22Rv1 (cell line): ENCODE results near the gene FAM3D.

ENCODE experiments used
- CTCF ChIP-seq: fragments of 450-650 bp; IDR thresholded peaks from 2 replicates; pipeline ENCODE4 v1.5.1; 2017; ENCODE audit warnings: mild to moderate bottlenecking
- ZFX ChIP-seq: fragments of 450-650 bp; IDR thresholded peaks from 2 replicates; pipeline ENCODE4 v1.6.1; 2017; ENCODE audit warnings: antibody characterized with exemption, borderline replicate concordance

DNA sequence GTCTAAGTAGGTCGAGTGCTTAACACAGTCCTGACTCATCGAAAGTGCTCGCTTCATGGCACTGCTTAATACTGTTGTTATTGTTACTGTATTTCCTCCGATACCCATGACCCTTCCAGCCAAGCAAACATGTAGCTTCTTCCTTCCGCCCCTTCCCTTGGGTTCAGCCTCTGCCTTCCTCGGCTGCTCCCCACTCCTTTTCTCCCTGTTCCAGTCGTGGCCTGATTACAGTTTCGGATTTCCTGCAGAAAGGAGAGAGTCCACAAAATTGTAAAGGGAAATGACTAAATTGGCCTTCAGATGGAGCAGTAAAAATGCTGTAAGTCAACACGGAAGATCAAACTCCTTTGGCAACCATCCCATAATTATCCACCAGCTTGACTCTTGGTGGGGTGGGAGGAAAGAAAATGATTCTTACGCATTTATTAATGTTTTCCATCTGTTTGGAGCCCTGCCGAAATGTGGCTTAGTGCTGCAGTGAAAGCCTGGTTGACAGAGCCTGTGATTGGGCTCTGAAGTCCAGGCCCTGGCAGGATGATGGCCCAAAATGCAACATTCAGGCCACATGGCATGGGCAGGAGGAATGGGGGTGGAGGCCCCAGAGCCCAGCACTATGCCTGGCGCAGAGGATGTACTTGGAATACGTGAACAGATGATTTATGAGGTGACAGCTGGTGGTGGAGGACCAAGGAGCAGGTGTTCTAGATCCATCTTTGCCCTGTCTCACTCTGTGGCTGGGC is 37.6 kb downstream of the FAM3D start:
- TF ChIP-seq CTCF: no peak
- TF ChIP-seq ZFX: no peak
